CD4-positive, alpha-beta T cell treated with Interleukin-17A for 4 hours (primary cell): ENCODE data around the gene RNF125.
"Not testable (repeated sequence)": the region's sequence is repeated elsewhere in the genome, so short reads cannot be mapped to it uniquely, and the experiment has no call there.

Experiments used
- DNase-seq: peaks from one replicate; pipeline ENCODE4 v3.0.0-alpha.2; 2020; ENCODE audit warnings: mixed read lengths

Gene RNF125

DNA sequence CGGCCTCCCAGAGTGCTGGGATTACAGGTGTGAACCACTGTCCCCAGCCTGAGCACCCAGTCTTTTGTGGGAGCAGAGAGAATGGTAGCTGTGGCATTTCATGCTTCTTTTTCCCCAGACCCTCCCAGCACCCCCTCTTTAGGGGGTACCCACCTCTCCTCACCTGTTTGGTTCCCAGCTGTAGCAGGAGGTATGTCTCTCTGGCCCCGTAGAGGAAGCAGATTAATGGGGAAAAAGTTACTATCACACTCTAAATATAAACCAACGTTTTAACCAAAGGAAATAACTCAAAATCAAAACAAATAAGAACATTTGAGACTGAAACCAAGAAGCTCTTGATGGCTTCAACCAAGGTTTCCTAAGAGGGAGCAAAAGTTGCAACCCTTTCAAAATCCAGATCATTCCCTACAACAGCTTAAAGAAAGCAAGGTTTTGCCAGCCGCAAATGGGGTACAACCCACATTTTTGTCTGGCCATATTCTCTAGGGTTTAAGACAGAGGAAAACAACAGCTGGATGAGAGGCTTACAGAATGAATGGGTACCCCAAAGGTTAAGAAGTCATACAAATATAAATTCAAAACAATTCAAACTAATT, 8.0 kb downstream of the RNF125 start:
- no peak for DNase-seq

DNA sequence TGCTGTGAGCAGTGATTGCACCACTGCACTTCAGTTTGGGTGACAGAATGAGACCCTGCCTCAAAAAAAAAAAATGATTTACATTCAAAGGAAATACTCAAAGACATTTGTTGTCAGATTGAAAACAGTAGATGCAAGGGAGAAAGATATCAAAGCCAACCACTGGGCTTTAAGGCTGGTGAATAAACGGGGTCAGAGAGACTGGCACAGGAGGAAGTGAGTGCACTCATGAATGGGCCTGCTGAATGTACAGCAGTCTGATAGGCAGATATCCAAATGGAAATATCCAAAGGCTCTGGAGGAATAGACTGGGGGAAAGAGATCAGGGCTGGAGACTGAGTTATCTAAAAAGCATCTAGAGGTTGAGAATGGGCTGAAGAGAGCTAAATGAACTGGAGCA, 10.9 kb downstream of the RNF125 start:
- DNase-seq: no peak

DNA sequence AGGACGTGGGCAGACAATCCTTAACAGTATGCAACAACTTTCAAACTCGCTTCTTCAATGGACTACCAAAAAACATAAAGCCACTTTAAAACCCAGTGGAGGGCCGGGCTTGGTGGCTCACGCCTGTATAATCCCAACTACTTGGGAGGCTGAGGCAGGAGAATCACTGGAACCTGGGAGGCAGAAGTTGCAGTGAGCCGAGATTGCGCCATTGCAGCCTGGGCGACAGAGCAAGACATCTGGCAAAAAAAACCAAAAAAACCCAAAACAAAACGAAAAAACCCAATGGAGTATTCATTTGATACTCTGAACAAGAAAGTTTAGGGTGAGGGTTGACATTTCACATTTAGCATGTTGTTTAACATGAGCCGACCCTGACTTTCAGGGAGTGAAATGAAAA, 14.0 kb downstream of the RNF125 start:
- no peak for DNase-seq

DNA sequence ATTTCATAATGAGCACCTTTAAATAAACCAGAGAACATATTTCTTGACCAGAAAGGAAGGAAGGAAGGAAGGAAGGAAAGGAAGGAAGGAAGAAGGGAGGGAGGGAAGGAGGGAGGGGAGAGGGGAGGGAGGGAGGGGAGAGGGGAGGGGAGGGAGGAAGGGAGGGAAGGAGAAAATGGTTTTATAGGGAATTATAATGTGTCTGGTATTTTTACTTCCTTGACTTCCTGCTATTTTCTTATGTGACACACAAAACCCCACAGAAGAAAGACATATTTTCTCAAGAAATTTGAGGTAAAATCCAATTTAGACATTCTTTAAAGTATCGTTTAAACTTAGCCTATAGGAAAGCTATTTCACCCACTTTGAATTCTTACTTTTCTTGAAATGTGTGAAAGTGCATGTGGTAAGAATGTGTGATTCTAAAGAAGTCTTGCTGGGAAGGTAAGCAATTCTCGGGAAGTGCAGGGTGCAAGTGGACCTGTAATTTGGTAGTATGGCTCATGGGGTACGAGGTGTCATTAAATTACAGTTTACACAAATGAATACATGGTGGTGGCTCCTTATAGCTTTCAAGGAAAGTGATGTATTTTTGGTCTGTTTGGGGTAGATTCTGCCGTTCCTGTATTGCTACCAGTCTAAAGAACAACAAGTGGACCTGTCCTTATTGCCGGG, 18.0 kb downstream of the RNF125 start:
- DNase-seq: no peak

DNA sequence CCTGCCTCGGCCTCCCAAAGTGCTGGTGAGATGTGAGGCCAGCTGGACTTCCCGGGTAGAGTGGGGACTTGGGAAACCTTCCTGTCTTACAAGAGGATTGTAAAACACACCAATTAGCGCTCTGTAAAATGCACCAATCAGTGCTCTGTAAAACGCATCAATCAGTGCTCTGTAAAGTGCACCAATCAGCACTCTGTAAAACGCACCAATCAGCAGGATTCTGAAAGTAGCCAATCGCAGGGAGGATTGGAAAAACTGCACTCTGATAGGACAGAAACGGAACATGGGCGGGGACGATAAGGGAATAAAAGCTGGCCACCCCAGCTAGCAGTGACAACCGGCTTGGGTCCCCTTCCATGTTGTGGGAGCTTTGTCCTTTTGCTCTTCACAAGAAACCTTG, 19.0 kb downstream of the RNF125 start:
- DNase-seq: no peak

DNA sequence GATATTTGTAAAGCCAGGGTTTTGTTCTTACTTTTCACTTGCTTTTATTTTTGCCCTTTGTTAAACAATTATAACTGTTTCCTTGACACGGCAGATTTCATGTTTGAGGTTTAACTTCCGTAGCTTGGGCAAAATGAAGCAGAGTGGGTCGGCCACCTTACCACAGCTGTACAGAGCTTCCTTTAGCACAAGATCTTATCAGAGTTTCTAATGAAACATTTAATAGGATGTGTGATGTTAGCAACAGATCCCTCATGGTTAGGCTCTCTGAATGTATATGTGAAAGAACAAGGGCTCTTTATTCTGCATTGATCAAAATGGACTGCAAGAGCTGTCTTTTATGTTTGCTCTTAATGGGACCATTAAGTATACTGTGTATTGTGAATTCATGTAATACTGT, 22.3 kb downstream of the RNF125 start:
- peak; percentile 63 for DNase-seq

DNA sequence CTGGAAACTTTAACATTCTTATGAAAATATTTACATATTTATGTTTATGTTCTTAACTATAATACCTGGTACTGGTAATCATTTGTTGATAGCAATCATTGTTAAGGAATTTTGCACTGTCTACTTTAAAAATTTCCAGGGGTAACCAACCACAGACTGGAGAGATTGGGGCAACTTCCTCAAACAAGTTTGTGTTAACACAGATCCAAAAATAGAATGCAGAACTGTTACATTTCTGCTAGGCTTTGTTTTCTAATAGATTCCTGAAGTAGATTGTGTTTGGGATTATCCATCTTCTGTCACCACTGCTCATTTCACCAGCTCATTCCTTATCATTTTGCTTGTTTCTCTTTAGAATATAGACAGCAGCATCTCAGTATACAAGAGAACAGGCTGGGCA, 23.7 kb downstream of the RNF125 start:
- no peak for DNase-seq

DNA sequence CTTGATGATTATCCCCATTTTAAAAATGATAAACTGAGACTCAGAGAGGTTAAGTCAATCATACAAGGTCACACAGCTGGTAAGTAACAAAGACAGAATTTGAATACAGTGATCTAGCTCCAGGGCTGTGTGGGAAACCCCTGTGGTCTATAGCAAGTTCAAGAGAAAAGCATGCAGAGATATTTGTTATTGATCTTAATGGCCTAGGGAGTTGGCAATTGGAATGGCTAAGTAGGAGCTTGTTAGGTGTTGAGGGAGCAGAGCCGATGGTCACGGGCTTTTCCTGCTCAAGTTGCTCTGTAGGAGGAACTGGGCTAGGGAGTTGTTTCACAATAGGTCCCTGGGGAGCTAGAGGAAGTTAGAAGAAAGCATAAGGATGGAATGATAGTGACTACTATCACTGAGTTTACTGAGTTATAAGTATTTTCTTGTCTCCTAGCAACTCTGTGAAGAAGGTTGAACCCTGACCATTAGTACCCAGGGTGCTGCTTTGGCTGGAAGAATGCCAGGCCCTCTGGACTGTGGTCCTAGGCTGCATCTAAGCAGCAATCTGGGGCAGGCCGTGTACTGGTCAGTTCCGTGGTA, 30.0 kb downstream of the RNF125 start:
- no peak for DNase-seq

DNA sequence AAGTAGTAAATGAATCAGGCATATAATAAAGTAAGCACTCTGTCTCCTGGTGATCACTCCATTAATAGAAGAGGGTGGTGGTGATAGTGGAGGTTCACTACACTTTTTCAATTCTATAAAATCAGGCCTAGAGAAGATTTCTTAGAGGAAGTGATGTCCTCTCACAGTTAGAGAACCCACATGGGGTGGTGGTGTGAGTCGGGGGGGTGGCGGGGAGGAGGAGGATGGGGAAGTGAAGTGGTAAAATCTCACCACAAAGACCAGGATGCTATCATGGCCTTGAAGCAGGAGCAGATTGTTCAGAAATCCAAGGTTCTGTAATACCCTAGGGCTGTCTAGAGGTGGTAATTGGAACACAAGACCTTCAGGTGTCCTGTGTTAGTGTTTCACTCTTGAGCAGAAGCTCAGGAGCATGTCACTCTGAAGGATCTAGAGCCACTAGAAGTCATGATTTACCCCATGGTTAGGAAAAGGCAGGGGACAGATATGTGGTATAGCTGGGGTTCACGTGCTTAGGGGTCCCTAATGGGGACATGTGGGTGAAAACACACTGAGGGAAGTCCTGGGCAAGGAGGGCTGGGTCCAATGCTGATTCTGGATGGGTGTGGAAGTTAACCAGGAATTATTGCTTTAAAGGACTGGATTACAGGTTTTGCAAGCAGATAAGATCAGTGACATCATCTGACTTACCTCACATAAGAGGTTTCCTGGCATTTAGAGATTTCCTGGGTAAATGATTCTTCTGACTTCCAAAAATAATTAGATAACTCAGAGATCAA, 31.0 kb downstream of the RNF125 start:
- DNase-seq: peak; percentile 52

DNA sequence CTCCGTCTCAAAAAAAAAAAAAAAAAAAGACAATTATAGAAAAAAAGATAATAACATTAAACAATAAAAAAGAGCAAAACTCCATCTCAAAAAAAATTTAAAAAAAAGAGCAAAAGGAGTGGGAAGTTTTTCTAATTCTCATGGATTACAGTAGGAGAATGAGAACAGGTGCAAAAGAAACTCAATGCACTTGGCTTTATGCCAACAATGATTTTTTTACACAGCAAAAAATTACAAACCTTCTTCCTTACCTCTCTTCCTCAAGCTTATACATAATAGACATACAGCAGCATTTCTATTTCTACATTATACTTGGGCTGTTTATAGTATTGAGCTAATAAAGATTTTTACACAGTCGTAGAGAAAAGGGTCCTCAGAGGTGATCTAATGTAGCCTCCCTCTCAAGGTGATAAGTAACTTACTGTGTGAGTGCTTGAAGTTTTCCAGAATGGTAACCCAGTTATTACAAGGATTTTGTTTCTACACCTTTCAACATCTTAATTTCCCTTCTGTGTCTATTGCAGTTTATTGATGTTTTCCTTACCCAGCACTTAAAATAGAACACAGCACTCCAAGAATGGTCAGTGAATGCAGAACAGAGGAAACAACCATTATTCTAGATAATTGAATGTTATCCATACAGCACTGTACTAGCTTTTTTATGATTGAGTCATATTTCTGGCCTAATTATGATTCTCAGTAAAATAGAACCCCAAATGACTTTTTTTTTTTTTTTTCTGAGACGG, 38.2 kb downstream of the RNF125 start:
- DNase-seq: no peak

DNA sequence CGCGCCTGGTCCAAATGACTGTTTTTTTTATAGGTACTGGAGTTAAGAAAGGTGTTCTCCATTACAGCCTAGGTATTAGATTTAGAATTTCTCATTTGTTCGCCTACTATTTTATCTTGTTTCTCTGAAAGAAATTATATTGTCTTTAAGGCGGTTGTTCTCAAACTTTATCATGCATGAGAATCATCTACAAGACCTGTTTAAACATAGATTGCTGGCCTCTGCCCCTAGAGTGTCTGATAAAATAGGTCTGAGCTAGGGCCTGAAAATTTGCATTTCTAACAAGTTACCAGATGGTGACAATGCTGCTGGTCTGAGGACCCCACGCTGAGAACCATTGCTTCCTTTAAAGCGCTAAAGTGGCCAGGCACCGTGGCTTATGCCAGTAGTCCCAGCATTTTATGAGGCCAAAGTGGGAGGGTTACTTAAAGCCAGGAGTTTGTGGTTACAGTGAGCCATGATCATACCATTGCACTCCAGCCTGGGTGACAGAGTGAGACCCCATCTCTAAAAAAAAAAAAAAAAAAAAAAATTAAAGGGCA, 39.1 kb downstream of the RNF125 start:
- no peak for DNase-seq

DNA sequence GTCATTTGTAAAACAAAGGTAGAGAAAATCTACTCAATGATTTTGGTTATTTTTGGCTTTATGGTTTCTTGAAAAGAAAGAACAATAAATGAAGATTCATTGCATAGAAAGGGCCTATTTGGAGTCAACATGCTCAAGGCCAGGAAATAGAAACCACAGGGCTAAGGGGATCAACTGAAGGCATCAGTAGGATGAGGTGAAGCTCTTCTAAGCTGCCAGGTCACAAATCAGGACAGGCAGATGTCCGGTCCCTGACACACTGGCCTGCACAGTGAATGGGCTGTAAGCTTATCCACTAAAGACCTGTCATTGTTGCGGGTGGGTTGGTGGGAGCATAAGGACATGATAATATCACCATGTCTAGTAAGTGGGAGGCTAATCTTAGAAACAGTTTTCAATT, 41.4 kb downstream of the RNF125 start:
- no peak for DNase-seq

DNA sequence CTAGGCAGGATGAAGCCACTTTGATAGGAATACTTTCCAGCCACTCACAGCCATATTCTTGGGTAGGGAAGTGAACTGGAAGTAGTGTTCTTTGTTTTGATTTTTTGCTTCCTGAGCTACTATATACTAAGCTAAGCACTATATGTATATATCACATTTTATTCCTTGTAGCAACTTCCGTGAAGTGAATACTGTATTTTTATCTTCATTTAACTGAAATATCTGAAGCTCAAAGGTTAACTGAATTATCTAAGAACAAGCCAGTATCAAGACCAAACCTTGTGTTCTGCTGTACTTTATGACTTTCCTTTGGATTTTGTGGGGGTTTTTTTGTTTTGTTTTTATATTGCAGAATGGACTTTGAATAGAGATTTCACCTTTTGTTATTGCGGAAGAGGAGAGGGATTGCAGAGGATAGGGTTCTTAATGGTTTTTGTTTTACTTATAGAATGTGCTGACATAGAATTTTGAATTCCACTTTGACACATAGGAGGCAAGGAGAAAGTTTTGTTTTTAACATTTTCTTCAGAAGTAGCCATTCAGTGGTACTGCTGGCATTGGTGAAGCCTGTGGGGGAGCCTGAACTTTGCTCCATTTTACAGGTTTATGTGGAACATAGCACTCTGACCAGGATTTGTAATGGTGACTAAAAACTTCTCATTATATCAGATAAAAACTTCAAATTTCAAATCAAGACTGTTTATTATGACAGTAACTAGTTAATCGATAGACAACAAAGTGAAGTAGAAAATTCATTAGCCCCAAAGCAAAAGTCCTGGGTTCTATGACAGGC, 48.9 kb downstream of the RNF125 start:
- no peak for DNase-seq

DNA sequence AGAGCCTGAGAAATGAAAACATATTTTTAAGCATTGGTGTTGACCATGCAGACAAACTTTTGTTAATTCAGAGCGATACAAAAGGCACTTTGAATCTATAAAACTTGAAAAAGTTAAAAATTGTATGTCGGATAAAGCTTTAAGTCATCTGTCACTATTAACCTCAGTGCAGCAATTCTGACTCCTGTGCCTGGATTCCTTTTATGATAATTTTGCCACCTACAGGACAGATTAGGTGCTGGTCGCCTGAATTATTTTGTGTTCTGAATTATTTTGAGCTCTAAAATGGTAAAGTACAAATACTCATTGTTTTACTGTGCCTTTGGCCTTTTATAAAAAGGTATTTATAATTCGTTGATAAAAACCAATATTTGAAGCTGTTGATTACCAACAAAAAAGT, 53.7 kb downstream of the RNF125 start:
- DNase-seq: peak; percentile 18

DNA sequence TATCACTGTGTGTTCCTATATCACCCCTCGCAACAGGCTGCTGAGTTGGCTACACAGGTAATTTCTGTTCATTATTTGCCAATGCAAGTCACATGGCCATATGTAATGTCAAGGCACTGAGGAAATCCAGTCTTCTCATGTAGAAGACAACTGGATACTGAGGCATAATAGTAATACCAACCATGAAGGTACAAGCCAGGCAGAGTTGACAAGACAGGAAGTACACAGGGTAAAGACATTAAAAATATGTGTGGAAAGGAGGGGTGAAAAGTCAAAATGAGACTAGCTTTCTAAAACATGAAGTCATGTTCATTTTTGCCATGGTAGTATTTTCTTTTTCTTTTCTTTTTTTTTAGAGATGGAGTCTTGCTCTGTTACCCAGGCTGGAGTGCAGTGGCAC, 55.6 kb downstream of the RNF125 start:
- DNase-seq: no peak

DNA sequence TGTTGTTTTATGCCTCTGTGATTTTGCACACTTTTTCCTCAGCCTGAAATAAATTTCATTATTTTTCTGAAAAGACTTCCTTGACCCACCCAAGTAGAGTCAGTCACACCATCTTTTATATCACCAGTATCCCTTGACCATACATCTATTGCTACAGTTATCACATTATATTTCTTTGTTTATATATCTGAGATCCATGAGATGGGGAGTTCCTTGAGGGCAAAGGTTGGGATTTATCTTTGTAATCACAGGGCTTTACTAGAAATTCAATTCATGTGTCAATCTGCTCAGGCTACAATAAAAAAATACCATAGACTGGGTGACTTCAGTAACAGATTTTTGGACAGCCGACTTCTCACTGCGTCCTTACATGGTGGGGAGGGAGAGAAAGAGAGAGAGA, 60.2 kb downstream of the RNF125 start:
- DNase-seq: no peak

DNA sequence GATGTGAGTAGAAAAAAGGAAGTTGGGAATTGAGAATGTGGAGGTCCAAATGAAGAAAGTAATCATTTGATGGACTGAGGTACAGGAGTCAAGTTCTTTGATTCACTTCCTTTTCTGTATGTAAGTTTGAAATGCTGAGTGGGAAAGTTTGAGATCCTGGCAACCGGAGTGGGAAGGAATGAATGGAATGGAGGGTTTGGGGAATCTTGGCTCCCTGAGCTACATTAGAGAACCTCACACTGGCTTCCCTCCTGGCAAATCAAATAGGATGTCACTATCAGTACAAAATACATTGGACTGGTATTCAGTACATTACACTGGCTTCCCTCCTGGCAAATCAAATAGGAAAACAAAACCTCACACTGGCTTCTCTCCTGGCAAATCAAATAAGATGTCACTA, 63.3 kb downstream of the RNF125 start:
- DNase-seq: no peak

DNA sequence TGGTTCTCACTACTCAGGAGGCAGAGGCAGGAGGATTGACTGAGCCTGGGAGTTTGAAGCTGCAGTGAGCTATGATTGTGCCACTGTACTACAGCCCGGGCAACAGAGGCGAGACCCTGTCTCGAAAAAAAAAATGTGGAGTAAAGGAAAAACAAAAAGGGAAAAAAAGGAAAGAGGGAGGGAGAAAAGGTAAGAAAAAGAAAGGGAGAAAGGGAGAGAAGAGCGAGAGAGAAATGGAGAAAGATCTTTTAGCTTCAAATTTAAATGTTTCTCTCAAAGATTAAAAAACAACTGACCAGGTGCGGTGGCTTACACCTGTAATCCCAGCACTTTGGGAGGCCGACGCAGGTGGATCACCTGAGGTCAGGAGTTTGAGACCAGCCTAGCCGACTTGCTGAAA, 65.2 kb downstream of the RNF125 start:
- no peak for DNase-seq

DNA sequence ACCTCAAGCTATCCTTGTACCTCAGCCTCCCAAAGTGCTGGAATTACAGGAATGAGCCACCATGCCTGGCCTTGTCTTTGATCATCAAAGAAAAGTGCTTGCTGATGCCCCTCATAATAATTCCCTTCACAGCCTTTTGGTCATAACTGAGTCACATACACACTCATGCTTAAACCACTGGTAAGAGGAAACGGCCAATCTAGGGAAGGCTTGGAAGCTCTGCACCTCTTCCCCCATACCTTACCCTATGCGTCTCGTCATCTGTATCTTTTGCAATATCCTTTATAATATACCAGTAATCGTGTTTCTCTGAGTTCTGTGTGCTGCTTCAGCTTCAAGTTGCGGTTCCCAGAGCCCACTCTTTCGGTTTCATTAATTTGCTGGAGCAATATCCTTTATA, 68.3 kb downstream of the RNF125 start:
- no peak for DNase-seq

DNA sequence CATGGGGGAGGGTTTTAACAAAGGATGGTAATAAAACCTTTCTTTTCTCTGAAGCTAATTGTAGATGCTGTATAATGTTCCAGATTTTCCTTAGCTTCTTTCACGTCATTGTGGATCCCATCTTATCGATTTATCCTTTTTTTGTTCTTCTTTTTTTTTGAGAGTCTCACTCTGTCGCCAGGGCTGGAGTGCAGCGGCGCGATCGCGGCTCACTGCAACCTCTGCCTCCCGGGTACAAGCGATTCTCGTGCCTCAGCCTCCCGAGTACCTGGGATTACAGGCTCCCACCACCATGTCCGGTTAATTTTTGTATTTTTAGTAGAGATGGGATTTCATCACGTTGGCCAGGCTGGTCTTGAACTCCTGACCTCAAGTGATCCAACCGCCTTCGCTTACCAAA, 72.2 kb downstream of the RNF125 start:
- not testable (repeated sequence) for DNase-seq

DNA sequence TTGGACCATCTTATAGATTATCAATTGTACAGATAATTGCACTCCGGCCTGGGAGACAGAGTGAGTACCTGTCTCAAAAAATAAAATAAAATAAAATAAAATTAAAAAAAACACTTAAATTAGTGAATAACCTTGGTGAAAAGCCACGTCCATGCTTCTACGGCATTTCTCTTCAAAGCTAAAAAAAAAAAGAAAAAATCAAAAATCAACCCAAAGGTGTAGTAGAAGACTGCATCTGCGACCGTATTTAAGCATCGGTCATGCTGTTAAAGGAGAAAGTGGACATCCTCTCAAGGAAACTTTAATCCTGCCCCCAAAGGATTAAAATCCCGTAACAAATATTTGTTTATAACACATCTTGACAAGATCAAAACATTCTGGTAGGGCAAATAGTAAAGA, 72.7 kb downstream of the RNF125 start:
- DNase-seq: no peak
